Endothelial cell of hepatic sinusoid (primary cell): ENCODE measurements around the gene PADI2.

ENCODE experiments used
- in situ Hi-C: cut with HindIII; loops from 2 replicates; pipeline ENCODE4 v1.10.0; 2017; ENCODE audit warnings: low sequenced_read_pairs

PADI2 gene

GRCh38 chr1:17119076-17119772 is at the start of gene PADI2:
PADI2 (minus strand) TSS chr1:17119451; CDS start chr1:17119371, 80 bp downstream.
- in situ Hi-C loops, result no loop called here

GRCh38 chr1:17168091-17168876 is 49.0 kb upstream of the PADI2 start:
- in situ Hi-C loops, result no loop called here

GRCh38 chr1:17167786-17168090 is 48.5 kb upstream of the PADI2 start:
- in situ Hi-C loops, result no loop called here

GRCh38 chr1:17167041-17167785 is 48.0 kb upstream of the PADI2 start:
- in situ Hi-C loops, result no loop called here

- in situ Hi-C loops, result no loop called here
Measured at GRCh38 chr1:17165823-17166222, 46.6 kb upstream of the PADI2 start.

GRCh38 chr1:17163789-17164666 is 44.8 kb upstream of the PADI2 start:
- in situ Hi-C loops, result no loop called here

- in situ Hi-C loops, result no loop called here
Measured at GRCh38 chr1:17163371-17163770, 44.1 kb upstream of the PADI2 start.

- in situ Hi-C loops, result no loop called here
Measured at GRCh38 chr1:17162941-17163340, 43.7 kb upstream of the PADI2 start.

GRCh38 chr1:17161926-17162800 is 42.9 kb upstream of the PADI2 start:
- in situ Hi-C loops, result no loop called here

- in situ Hi-C loops, result no loop called here
Measured at GRCh38 chr1:17161137-17161740, 42.0 kb upstream of the PADI2 start.

- in situ Hi-C loops, result no loop called here
Measured at GRCh38 chr1:17158961-17159360, 39.7 kb upstream of the PADI2 start.

- in situ Hi-C loops, result no loop called here
Measured at GRCh38 chr1:17156108-17156507, 36.9 kb upstream of the PADI2 start.

- in situ Hi-C loops, result no loop called here
Measured at GRCh38 chr1:17155257-17155920, 36.1 kb upstream of the PADI2 start.

GRCh38 chr1:17149771-17150170 is 30.5 kb upstream of the PADI2 start:
- in situ Hi-C loops, result no loop called here

GRCh38 chr1:17148950-17149608 is 29.8 kb upstream of the PADI2 start:
- in situ Hi-C loops, result no loop called here

GRCh38 chr1:17145648-17146047 is 26.4 kb upstream of the PADI2 start:
- in situ Hi-C loops, result no loop called here

GRCh38 chr1:17143760-17144159 is 24.5 kb upstream of the PADI2 start:
- in situ Hi-C loops, result no loop called here

- in situ Hi-C loops, result no loop called here
Measured at GRCh38 chr1:17141441-17142197, 22.4 kb upstream of the PADI2 start.
